Right cardiac atrium (tissue), 5 donors: ENCODE measurements around the gene ADGRV1. TPM values are rescaled to one million over a fixed set of nuclear protein-coding genes. Genes with fewer than 3 reads are reported as not detected.
A peak's percentile ranks its signal among the peaks of the same experiment; 100 is the strongest.
"Not testable (repeated sequence)": the region's sequence is repeated elsewhere in the genome, so short reads cannot be mapped to it uniquely, and the experiment has no call there.

Source experiments
- ATAC-seq, 2 donors: fragments of 200-7000 bp; cut with Tn5 transposase; one replicate each; pipeline versions ENCODE4 v1.8.0 to v1.9.1; 2020; ENCODE audit warnings: moderate library complexity in 2 of 2, mild to moderate bottlenecking in 1 of 2
- DNase-seq, 3 donors: peaks; one replicate each; pipeline ENCODE4 v3.0.0-alpha.2; 2020
- H3K27ac ChIP-seq: one replicate; pipeline ENCODE4 v1.5.1; 2013; ENCODE audit warnings: mild to moderate bottlenecking, low read length, control low read depth, moderate library complexity
- H3K27me3 ChIP-seq: one replicate; pipeline ENCODE4 v1.6.1; 2013; ENCODE audit not compliant: control insufficient read depth, insufficient read depth
- H3K4me1 ChIP-seq: one replicate; pipeline ENCODE4 v1.6.1; 2013; ENCODE audit warnings: low read length; ENCODE audit not compliant: control insufficient read depth, insufficient read depth
- H3K4me3 ChIP-seq: one replicate; pipeline ENCODE4 v1.5.1; 2013; ENCODE audit warnings: low read length, control low read depth
- H3K9me3 ChIP-seq: one replicate; pipeline ENCODE4 v1.6.1; 2013; ENCODE audit warnings: low read length; ENCODE audit not compliant: control insufficient read depth
- WGBS: extraction: QIAGEN DNeasy Blood & Tissue Kit; methylation state at CpG from one replicate; pipeline ENCODE4 v1.1.7; 2013; 5-methylcytosine and 5-hydroxymethylcytosine counted together
- intact Hi-C, 4 donors: fragments of 100-400 bp; cut with DNase I; formaldehyde crosslinking; loops; one replicate each; pipeline versions ENCODE4 v1.11.0 to v1.14.0; 2022 to 2023
- polyA plus RNA-seq: library from polyadenylated mRNA; stranded (reverse); fragments of 200-250 nt; gene quantifications from one replicate; pipeline ENCODE4 v1.2.3, GENCODE V29; 2013
- total RNA-seq, 4 donors: library from RNA; stranded (reverse); fragmentation: NEBNext Ultra II Directional; extraction: Animal tissue kit (Norgen Biotek cat#: 25700); gene quantifications; one replicate each; pipeline ENCODE4 v1.2.1, GENCODE V29; 2021
- donor health status: healthy with polysubstance abuse.
- donor health status: DM: no; HTN: yes; CAD: no.
- donor health status: DM: no; HTN: no; CAD: no.
- donor health status: DM: no; HTN: yes; CAD: no; lungs with severe emphysema.
- donor health status: DM: yes; HTN: yes; CAD: no.

The ADGRV1 gene
- total and polyA plus RNA-seq, 5 donors, result 0.05 to 1.1 (median 0.37) TPM

DNA sequence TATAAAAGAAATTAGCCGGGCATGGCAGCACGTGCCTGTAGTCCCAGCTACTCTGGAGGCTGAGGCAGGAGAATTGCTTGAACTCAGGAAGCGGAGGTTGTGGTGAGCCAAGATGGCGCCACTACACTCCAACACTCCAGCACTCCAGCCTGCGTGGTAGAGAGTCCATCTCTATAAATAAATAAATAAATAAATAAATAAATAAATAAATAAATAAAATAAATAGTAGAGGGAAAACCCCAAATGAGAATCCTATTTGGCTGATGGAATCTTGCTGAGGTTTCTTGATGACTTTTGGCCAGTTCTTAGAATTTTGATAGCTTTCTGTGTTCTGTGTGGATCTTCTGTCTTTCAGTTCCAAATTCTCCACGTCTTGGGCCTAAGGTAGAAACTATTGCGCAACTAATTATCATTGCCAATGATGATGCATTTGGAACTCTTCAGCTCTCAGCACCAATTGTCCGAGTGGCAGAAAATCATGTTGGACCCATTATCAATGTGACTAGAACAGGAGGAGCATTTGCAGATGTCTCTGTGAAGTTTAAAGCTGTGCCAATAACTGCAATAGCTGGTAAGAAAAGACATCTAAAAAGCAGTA, 126.9 kb downstream of the ADGRV1 start:
- Histone ChIP-seq H3K4me1 (no peaks in the 10 kb centered on the region), H3K4me3 (no peak overlapping the region), H3K27ac (no peak overlapping the region), H3K27me3 (no peaks in the 10 kb centered on the region), H3K9me3 (no peaks in the 10 kb centered on the region)
- intact Hi-C loops, result no loop called here
- 91% methylated on average over 8 of the region's 8 CpGs for WGBS
- DNase-seq, result no peak
- ATAC-seq, result no peak

DNA sequence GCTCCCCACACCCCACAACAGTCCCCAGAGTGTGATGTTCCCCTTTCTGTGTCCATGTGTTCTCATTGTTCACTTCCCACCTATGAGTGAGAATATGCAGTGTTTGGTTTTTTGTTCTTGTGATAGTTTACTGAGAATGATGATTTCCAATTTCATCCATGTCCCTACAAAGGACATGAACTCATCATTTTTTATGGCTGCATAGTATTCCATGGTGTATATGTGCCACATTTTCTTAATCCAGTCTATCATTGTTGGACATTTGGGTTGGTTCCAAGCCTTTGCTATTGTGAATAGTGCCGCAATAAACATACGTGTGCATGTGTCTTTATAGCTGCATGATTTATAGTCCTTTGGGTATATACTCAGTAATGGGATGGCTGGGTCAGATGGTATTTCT, 127.8 kb downstream of the ADGRV1 start:
- H3K4me1 ChIP-seq, intact Hi-C loops, H3K4me3 ChIP-seq, H3K9me3 ChIP-seq, H3K27ac ChIP-seq, DNase-seq, H3K27me3 ChIP-seq, ATAC-seq: not testable (repeated sequence)
- 96% methylated on average over 2 of the region's 2 CpGs for WGBS

- H3K27ac ChIP-seq, H3K4me3 ChIP-seq, intact Hi-C loops, H3K27me3 ChIP-seq, H3K9me3 ChIP-seq, H3K4me1 ChIP-seq, ATAC-seq, DNase-seq: not testable (repeated sequence)
- WGBS, result 79% methylated on average over 2 of the region's 3 CpGs
These were observed 128.9 kb downstream of the ADGRV1 start for GRCh38 chr5:90687458-90687857.

DNA sequence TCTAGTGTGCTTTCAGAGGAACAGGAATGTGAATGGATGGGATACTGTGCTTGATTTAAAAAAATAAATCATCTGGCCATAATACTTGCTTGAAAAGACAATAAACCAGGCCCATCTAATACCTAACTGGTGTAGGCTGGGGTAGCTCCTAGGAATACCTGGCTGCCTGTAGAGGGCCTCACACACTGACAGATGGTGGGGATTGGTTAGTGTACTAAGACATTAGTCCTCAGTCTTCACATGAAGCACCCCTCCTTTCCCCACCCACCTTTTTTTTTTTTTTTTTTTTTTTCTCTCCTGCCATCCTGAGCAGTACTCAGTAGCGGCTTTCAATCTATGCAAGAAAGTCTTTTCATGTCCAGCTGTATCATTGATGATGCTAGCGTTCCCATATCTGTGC, 130.5 kb downstream of the ADGRV1 start:
- intact Hi-C loops, result no loop called here
- Histone ChIP-seq H3K4me3 (no peak overlapping the region), H3K27me3 (no peaks in the 10 kb centered on the region), H3K9me3 (no peaks in the 10 kb centered on the region), H3K27ac (no peak overlapping the region), H3K4me1 (no peaks in the 10 kb centered on the region)
- DNase-seq (no peak), ATAC-seq (no peak)
- 75% methylated on average over 2 of the region's 2 CpGs for WGBS

DNA sequence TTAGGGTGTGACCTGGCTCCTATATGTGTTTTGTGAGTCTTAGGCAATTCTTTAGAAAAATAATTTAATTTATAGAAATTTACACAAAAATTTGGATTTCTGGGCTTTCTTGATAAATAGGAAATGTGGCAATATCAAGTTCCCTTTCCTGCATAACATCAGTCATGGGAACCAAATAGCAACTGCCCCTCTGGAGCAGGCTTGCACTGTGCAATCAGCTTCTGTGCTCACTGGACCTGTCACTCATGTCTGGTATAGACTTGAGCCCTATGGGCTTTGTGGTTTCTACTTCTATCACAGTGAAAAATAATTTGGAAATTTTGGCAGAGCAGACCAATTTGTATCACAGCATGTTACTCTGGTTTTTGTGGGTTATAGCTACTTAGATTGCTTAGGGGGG, 131.7 kb downstream of the ADGRV1 start:
- Histone ChIP-seq H3K4me3 (no peak overlapping the region), H3K27ac (no peak overlapping the region), H3K9me3 (no peaks in the 10 kb centered on the region), H3K27me3 (no peaks in the 10 kb centered on the region), H3K4me1 (no peaks in the 10 kb centered on the region)
- ATAC-seq (no peak), DNase-seq (no peak)
- intact Hi-C loops, result no loop called here

DNA sequence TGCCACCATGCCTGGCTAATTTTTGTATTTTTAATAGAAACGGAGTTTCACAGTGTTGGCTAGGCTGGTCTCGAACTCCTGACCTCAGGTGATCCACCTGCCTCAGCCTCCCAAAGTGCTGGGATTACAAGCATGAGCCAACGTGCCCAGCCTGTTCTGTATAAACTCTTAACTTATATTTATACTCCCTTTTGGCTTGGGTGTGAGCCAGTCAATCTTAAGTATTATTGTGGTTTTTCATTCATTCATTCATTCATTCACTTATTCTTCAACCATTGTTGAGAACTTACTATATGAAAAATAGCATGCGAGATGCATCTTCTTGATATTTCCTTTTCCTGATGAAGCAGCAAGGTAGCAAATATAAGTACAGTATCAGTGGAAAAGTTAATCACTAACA, 132.9 kb downstream of the ADGRV1 start:
- Histone ChIP-seq H3K4me3 (no peak overlapping the region), H3K27me3 (no peaks in the 10 kb centered on the region), H3K4me1 (no peaks in the 10 kb centered on the region), H3K27ac (no peak overlapping the region), H3K9me3 (no peaks in the 10 kb centered on the region)
- intact Hi-C loops, result no loop called here
- whole genome bisulfite sequencing, result 82% methylated on average over 4 of the region's 4 CpGs
- DNase-seq (no peak), ATAC-seq (no peak)

- DNase-seq (no peak), ATAC-seq (no peak)
- Histone ChIP-seq H3K4me3 (no peak overlapping the region), H3K4me1 (no peaks in the 10 kb centered on the region), H3K9me3 (no peaks in the 10 kb centered on the region), H3K27me3 (no peaks in the 10 kb centered on the region), H3K27ac (no peak overlapping the region)
- 46% methylated on average over 2 of the region's 2 CpGs for WGBS
- intact Hi-C loops, result no loop called here
These were observed 137.6 kb downstream of the ADGRV1 start for GRCh38 chr5:90696153-90696552.

DNA sequence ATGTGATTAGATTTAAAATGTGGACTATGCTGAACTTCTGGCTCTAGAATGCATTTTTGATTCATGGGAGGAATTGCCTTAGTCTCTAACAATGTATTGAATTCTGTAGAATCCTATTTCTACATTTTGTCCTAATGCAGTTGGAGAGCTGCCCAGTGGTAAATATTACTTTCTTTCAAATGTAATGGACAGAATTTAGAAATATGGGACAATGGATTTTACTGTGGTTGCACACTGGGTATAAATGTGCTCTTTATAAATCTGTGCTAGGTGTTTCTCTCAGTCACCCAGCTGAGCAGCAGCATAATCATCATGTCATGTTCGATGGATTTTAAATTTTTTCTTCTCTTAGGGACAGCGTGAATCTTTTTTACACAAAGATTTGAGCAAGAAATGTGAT, 141.7 kb downstream of the ADGRV1 start:
- H3K4me3 ChIP-seq, result no peak overlapping the region
- ATAC-seq (no peak), DNase-seq (no peak)
- no peaks in the 10 kb centered on the region for H3K27me3 ChIP-seq
- H3K27ac ChIP-seq, result no peak overlapping the region
- no peaks in the 10 kb centered on the region for H3K9me3 ChIP-seq
- intact Hi-C loops, result no loop called here
- H3K4me1 ChIP-seq, result no peaks in the 10 kb centered on the region
- 78% methylated on average over 2 of the region's 2 CpGs for WGBS

GRCh38 chr5:90703932-90704331, 145.3 kb downstream of the ADGRV1 start:
- DNase-seq (no peak), ATAC-seq (no peak)
- no peak overlapping the region for H3K27ac ChIP-seq
- no peak overlapping the region for H3K4me3 ChIP-seq
- H3K27me3 ChIP-seq, result no peaks in the 10 kb centered on the region
- H3K4me1 ChIP-seq, result no peaks in the 10 kb centered on the region
- intact Hi-C loops, result no loop called here
- no peaks in the 10 kb centered on the region for H3K9me3 ChIP-seq

GRCh38 chr5:90707698-90708097, 149.1 kb downstream of the ADGRV1 start:
- no peaks in the 10 kb centered on the region for H3K4me1 ChIP-seq
- H3K27ac ChIP-seq, result no peak overlapping the region
- H3K4me3 ChIP-seq, result no peak overlapping the region
- ATAC-seq, result no peak
- no peak for DNase-seq
- WGBS, result 78% methylated on average over 1 of the region's 1 CpG
- intact Hi-C loops, result no loop called here
- H3K9me3 ChIP-seq, result no peaks in the 10 kb centered on the region
- H3K27me3 ChIP-seq, result no peaks in the 10 kb centered on the region

DNA sequence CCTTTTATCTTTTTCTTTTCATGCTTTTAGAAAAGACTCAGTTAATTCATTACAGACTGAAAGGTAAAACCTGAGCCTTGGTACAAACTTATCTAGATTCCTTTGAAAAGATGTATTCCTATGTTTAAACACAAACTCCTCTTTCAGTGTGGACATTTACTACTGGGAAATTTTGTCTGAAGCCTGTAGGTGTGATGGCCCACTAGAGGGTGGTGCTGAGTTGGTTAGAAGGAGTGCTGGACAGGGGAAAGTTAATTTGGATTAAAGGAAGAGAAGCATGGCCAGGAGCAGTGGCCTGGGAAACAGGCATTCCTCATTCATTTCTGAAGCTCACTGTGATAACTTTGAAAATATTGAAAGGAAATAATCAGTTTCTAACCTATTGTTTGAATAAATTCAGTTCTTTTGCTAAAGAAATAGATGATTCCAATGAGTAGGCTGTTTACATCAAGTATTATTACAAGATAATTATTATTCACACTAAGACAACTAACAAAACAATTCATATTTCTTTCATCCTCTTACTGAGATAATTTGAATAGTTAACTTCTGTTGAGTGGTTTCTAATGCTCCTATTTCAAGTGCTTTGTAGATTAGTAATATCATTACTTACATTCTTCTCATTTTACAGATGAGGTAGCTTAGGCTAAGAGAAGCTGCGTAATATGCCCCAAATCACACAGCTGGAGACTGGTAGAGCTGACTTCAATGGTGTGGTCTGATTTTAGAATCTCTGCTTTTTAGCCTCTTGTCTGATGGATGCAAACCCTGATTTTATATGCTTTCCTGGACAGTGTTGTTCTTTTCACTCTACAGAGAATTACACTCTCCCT, 150.9 kb downstream of the ADGRV1 start:
- DNase-seq, result no peak
- Histone ChIP-seq H3K4me3 (no peak overlapping the region), H3K9me3 (no peaks in the 10 kb centered on the region), H3K27me3 (no peaks in the 10 kb centered on the region), H3K4me1 (no peaks in the 10 kb centered on the region), H3K27ac (no peak overlapping the region)
- intact Hi-C loops, result loop anchor here in 1 of 4 donors (10.0 kb wide), 1 partner anchor 75 kb away; no protein-coding TSS in a partner anchor
- peak in 1 of 2 donors; percentile 51 for ATAC-seq
- 98% methylated on average over 1 of the region's 1 CpG for WGBS
